Uterus (tissue), 4 donors: Measurements from ENCODE around the gene SLC35F6. TPM values are rescaled to one million over a fixed set of nuclear protein-coding genes. Genes with fewer than 3 reads are reported as not detected.

Source experiments
- DNase-seq, 2 donors: peaks; one replicate each; pipeline ENCODE4 v3.0.0-alpha.2; 2019 to 2020
- H3K27ac ChIP-seq, 2 donors: fragments of 200-600 bp; sonication (generic); 1 replicate in 1 of 2; 2 replicates in 1 of 2; pipeline ENCODE4 v1.5.1; 2016 to 2018
- H3K27me3 ChIP-seq, 2 donors: fragments of 200-600 bp; sonication (generic); one replicate each; pipeline ENCODE4 v1.5.1; 2018 to 2019; ENCODE audit warnings: control low read depth in 1 of 2
- H3K36me3 ChIP-seq, 2 donors: fragments of 200-600 bp; sonication (generic); one replicate each; pipeline ENCODE4 v1.5.1; 2019; ENCODE audit warnings: control low read depth in 1 of 2
- H3K4me1 ChIP-seq, 2 donors: fragments of 200-600 bp; sonication (generic); one replicate each; pipeline ENCODE4 v1.5.1; 2018 to 2019; ENCODE audit warnings: control low read depth in 1 of 2
- H3K4me3 ChIP-seq, 2 donors: fragments of 200-600 bp; sonication (generic); 1 replicate in 1 of 2; 2 replicates in 1 of 2; pipeline ENCODE4 v1.5.1; 2018 to 2019; ENCODE audit warnings: mild to moderate bottlenecking in 1 of 2
- H3K9me3 ChIP-seq, 2 donors: fragments of 200-600 bp; sonication (generic); one replicate each; pipeline ENCODE4 v1.5.1; 2019; ENCODE audit warnings: control low read depth in 1 of 2
- CTCF ChIP-seq, 4 experiments: fragments of 200-600 bp in 2 of 4; fragments of 450-650 bp in 2 of 4; sonication (generic) in 2 of 4; IDR thresholded peaks; one replicate each; pipeline ENCODE4 v1.5.1; 2016 to 2019; ENCODE audit warnings: antibody characterized with exemption in 4 of 4, mild to moderate bottlenecking in 2 of 4, moderate library complexity in 1 of 4
- POLR2A ChIP-seq, 2 donors: fragments of 450-650 bp; IDR thresholded peaks; one replicate each; pipeline ENCODE4 v1.6.1; 2016; ENCODE audit warnings: antibody characterized with exemption in 2 of 2, mild to moderate bottlenecking in 1 of 2, moderate library complexity in 1 of 2
- intact Hi-C: fragments of 100-400 bp; cut with DNase I; formaldehyde crosslinking; loops from one replicate; pipeline ENCODE4 v1.15.1; 2023; ENCODE audit warnings: low total_unique reads
- total RNA-seq, 4 donors: library from RNA; depleted of rRNA in 3 of 4; stranded (reverse); fragments of >200 nt in 3 of 4; gene quantifications; one replicate each; pipeline versions ENCODE4 v1.1.0 to v1.2.4, GENCODE V29; 2014 to 2023
- donor health status: DM: yes; HTN: yes; CAD: no.

The SLC35F6 gene
- total RNA-seq, 4 donors from 2014 or later = 8.2 to 44.2 (median 18.5) TPM

DNA sequence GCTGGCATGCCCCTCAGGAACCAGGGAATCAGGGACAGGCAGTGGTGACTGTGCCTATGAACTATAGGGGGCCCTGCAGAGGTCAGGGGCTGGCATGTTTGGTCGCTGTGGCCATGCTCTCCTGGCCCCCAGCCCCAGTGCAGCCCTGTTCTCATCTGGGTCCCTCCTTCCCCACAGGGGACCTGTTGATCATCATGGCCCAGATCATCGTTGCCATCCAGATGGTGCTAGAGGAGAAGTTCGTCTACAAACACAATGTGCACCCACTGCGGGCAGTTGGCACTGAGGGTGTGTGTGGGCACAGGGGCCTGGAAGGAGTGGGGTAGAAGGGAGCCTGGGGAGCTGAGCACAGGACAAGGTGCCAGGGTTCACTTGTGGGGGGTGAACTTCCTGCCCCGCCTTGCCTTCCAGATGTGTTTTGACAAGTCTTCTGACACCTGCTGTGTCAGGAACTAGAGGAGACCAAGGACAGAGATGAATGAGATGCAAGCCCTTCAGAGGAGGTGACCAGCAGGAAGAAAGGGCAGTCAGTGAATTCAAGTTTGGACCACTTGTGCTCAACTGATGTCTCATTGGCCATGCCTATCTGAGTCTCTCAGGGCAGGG is 12.2 kb downstream of the SLC35F6 start:
- Histone ChIP-seq H3K4me3 (no peak overlapping the region), H3K27me3 (no peaks in the 10 kb centered on the region), H3K36me3 (no peaks in the 10 kb centered on the region), H3K9me3 (no peaks in the 10 kb centered on the region), H3K4me1 (peaks cover 11 to 19% of the 10 kb centered on the region in 2 donors), H3K27ac (no peak overlapping the region)
- no peak for DNase-seq
- TF ChIP-seq POLR2A (IDR thresholded peaks at IDR 0.05) = no peak
- no peak for TF ChIP-seq CTCF (IDR thresholded peaks at IDR 0.05)
- intact Hi-C loops = no loop called here

- Histone ChIP-seq H3K36me3 (no peaks in the 10 kb centered on the region), H3K4me1 (peaks cover 0 to under 1% of the 10 kb centered on the region in 2 donors), H3K4me3 (no peak overlapping the region), H3K9me3 (no peaks in the 10 kb centered on the region), H3K27me3 (no peaks in the 10 kb centered on the region), H3K27ac (no peak overlapping the region)
- intact Hi-C loops = no loop called here
- no peak for DNase-seq
- TF ChIP-seq CTCF (IDR thresholded peaks at IDR 0.05) = no peak
- no peak for TF ChIP-seq POLR2A (IDR thresholded peaks at IDR 0.05)
Measured at GRCh38 chr2:26778098-26778497, 14.0 kb downstream of the SLC35F6 start.

DNA sequence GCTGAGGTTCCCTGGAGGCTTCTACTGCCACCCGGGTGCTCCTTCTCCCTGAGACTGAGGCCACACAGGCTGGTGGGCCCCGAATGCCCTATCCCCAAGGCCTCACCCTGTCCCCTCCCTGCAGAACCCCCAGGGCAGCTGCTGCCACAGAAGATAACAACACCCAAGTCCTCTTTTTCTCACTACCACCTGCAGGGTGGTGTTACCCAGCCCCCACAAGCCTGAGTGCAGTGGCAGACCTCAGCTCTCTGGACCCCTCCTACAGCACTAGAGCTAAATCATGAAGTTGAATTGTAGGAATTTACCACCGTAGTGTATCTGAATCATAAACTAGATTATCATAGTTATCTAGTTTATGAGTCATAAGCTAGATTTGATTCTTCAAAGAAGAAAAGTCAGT is 14.4 kb downstream of the SLC35F6 start:
- intact Hi-C loops = no loop called here
- H3K36me3 ChIP-seq = no peaks in the 10 kb centered on the region
- no peaks in the 10 kb centered on the region for H3K4me1 ChIP-seq
- TF ChIP-seq POLR2A (IDR thresholded peaks at IDR 0.05) (no peak), CTCF (IDR thresholded peaks at IDR 0.05) (no peak)
- H3K27ac ChIP-seq = no peak overlapping the region
- H3K9me3 ChIP-seq = no peaks in the 10 kb centered on the region
- DNase-seq = no peak
- H3K4me3 ChIP-seq = no peak overlapping the region
- no peaks in the 10 kb centered on the region for H3K27me3 ChIP-seq

GRCh38 chr2:26780203-26780760 is 16.2 kb downstream of the SLC35F6 start:
- no peak for DNase-seq
- intact Hi-C loops = no loop called here
- TF ChIP-seq CTCF (IDR thresholded peaks at IDR 0.05) = no peak
- no peak for TF ChIP-seq POLR2A (IDR thresholded peaks at IDR 0.05)
- H3K27me3 ChIP-seq = no peaks in the 10 kb centered on the region
- no peaks in the 10 kb centered on the region for H3K36me3 ChIP-seq
- H3K27ac ChIP-seq = no peak overlapping the region
- H3K9me3 ChIP-seq = no peaks in the 10 kb centered on the region
- no peak overlapping the region for H3K4me3 ChIP-seq
- H3K4me1 ChIP-seq = no peaks in the 10 kb centered on the region

GRCh38 chr2:26782876-26783704 is 19.0 kb downstream of the SLC35F6 start:
- no peak overlapping the region for H3K4me3 ChIP-seq
- intact Hi-C loops = no loop called here
- no peaks in the 10 kb centered on the region for H3K9me3 ChIP-seq
- H3K4me1 ChIP-seq = no peaks in the 10 kb centered on the region
- no peak overlapping the region for H3K27ac ChIP-seq
- DNase-seq = no peak
- TF ChIP-seq CTCF (IDR thresholded peaks at IDR 0.05) (no peak), POLR2A (IDR thresholded peaks at IDR 0.05) (no peak)
- no peaks in the 10 kb centered on the region for H3K36me3 ChIP-seq
- H3K27me3 ChIP-seq = no peaks in the 10 kb centered on the region
